RWPE2 (cell line): ENCODE measurements around the gene PSEN1.

Source experiments
- ATAC-seq: fragments of 200-7000 bp; cut with Tn5 transposase; 3 replicates; pipeline ENCODE4 v1.9.1; 2021; ENCODE audit warnings: low read depth
- DNase-seq: peaks from one replicate; pipeline ENCODE4 v3.0.0-alpha.2; 2020; ENCODE audit warnings: low spot score
- H3K27ac ChIP-seq: fragments of 450-650 bp; 2 replicates; pipeline ENCODE4 v1.5.1; 2017; ENCODE audit warnings: mild to moderate bottlenecking; ENCODE audit not compliant: poor library complexity, severe bottlenecking
- H3K27me3 ChIP-seq: fragments of 250-450 bp; sonication (Bioruptor Pico); 2 replicates; pipeline ENCODE4 v1.5.1; 2021; ENCODE audit warnings: mild to moderate bottlenecking, moderate library complexity; ENCODE audit not compliant: insufficient read depth, poor library complexity, severe bottlenecking
- H3K36me3 ChIP-seq: fragments of 250-450 bp; sonication (Bioruptor Pico); 2 replicates; pipeline ENCODE4 v1.5.1; 2020; ENCODE audit warnings: low read depth, mild to moderate bottlenecking, moderate library complexity
- H3K4me1 ChIP-seq: fragments of 250-450 bp; sonication (Bioruptor Pico); 2 replicates; pipeline ENCODE4 v1.5.1; 2021; ENCODE audit warnings: mild to moderate bottlenecking, moderate library complexity; ENCODE audit not compliant: insufficient read depth, poor library complexity, severe bottlenecking
- H3K4me3 ChIP-seq: fragments of 250-450 bp; sonication (Bioruptor Pico); 2 replicates; pipeline ENCODE4 v1.5.1; 2021; ENCODE audit warnings: mild to moderate bottlenecking, moderate library complexity; ENCODE audit not compliant: severe bottlenecking
- H3K9me3 ChIP-seq: fragments of 250-450 bp; sonication (Bioruptor Pico); 2 replicates; pipeline ENCODE4 v1.5.1; 2021; ENCODE audit warnings: mild to moderate bottlenecking, moderate library complexity; ENCODE audit not compliant: severe bottlenecking
- CTCF ChIP-seq: fragments of 450-650 bp; IDR thresholded peaks from one replicate; pipeline ENCODE4 v1.5.1; 2017; ENCODE audit warnings: mild to moderate bottlenecking, moderate library complexity; ENCODE audit not compliant: poor library complexity, severe bottlenecking

PSEN1 gene

GRCh38 chr14:73248108-73248868 lies 112.0 kb downstream of the PSEN1 start:
- H3K4me3 ChIP-seq, result no peak overlapping the region
- ATAC-seq, result peak; percentile 58
- no peaks in the 10 kb centered on the region for H3K36me3 ChIP-seq
- H3K4me1 ChIP-seq, result peaks cover 6% of the 10 kb centered on the region
- no peak for TF ChIP-seq CTCF
- peak; percentile 41 for DNase-seq
- peak overlapping the region; percentile 24 for H3K27ac ChIP-seq
- H3K27me3 ChIP-seq, result no peaks in the 10 kb centered on the region
- no peaks in the 10 kb centered on the region for H3K9me3 ChIP-seq

DNA sequence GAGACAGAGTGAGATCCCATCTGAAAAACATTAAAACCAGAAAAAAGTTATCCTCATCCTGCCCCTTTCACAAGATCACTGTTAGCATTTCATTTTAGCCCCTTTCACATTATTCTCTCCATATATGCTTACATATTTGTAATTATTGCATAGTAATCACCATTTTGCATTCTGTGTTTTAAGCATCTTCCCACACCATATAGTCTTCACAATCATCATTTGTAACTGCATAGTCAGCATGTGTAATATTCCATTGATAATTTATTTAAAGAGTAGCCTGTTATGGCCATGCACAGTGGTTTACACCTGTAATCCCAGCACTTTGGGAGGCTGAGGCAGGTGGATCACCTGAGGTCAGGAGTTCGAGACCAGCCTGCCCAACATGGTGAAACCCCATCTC lies 112.8 kb downstream of the PSEN1 start:
- no peak for TF ChIP-seq CTCF
- Histone ChIP-seq H3K4me1 (peaks cover 6% of the 10 kb centered on the region), H3K4me3 (no peak overlapping the region), H3K9me3 (no peaks in the 10 kb centered on the region), H3K27ac (peak overlapping the region; percentile 24), H3K36me3 (no peaks in the 10 kb centered on the region), H3K27me3 (no peaks in the 10 kb centered on the region)
- no peak for ATAC-seq
- DNase-seq, result no peak

GRCh38 chr14:73249564-73250316 lies 113.4 kb downstream of the PSEN1 start:
- TF ChIP-seq CTCF, result no peak
- Histone ChIP-seq H3K4me1 (peaks cover 6% of the 10 kb centered on the region), H3K9me3 (no peaks in the 10 kb centered on the region), H3K4me3 (no peak overlapping the region), H3K27ac (no peak overlapping the region), H3K36me3 (no peaks in the 10 kb centered on the region), H3K27me3 (no peaks in the 10 kb centered on the region)
- DNase-seq (peak; percentile 51), ATAC-seq (no peak)

- Histone ChIP-seq H3K36me3 (no peaks in the 10 kb centered on the region), H3K27ac (no peak overlapping the region), H3K27me3 (no peaks in the 10 kb centered on the region), H3K9me3 (no peaks in the 10 kb centered on the region), H3K4me1 (peaks cover 6% of the 10 kb centered on the region), H3K4me3 (no peak overlapping the region)
- ATAC-seq, result no peak
- DNase-seq, result peak; percentile 40
- TF ChIP-seq CTCF, result no peak
Measured at GRCh38 chr14:73250317-73250713, 114.0 kb downstream of the PSEN1 start.
